IMR-90 (cell line): Measurements from ENCODE around the gene SEPTIN8. TPM values are rescaled to one million over a fixed set of nuclear protein-coding genes. Genes with fewer than 3 reads are reported as not detected.

ENCODE experiments used
- ATAC-seq: fragments of 200-7000 bp; cut with Tn5 transposase; 2 replicates; pipeline ENCODE4 v1.9.1; 2020; ENCODE audit warnings: low read depth, mild to moderate bottlenecking, moderate library complexity
- BruUV-seq: library from RNA; stranded (reverse); fragments of 400-500 nt; replicated peaks from 2 replicates; lab custom pipeline; 2021; lab: Mats Ljungman, UMichigan
- CTCF ChIA-PET: fragments of 300-600 bp; formaldehyde crosslinking; extraction: SDS; loops from one replicate; lab custom pipeline; 2021; ENCODE audit warnings: antibody characterized with exemption; lab: Yijun Ruan, JAX
- POLR2A ChIA-PET: fragments of 300-600 bp; sonication (Branson Sonifier 250); formaldehyde crosslinking; loops from one replicate; lab custom pipeline; 2022; ENCODE audit warnings: antibody characterized with exemption; ENCODE audit not compliant: unreplicated experiment; lab: Charles Lee
- DNase-seq: peaks from one replicate; pipeline ENCODE4 v3.0.0; 2013
- H2AFZ ChIP-seq: replicated peaks from 2 replicates; pipeline ENCODE3; 2013; ENCODE audit warnings: low read length, mild to moderate bottlenecking; ENCODE audit not compliant: poor library complexity
- H2AK5ac ChIP-seq: 2 replicates; pipeline ENCODE4 v1.6.1; 2013; ENCODE audit warnings: low read depth, low read length, inconsistent platforms
- H2AK9ac ChIP-seq: replicated peaks from 2 replicates; pipeline ENCODE3; 2013; ENCODE audit warnings: mild to moderate bottlenecking, low read depth, low read length, moderate library complexity; ENCODE audit not compliant: poor library complexity
- H2BK120ac ChIP-seq: 2 replicates; pipeline ENCODE4 v1.6.1; 2013; ENCODE audit warnings: low read depth, low read length, inconsistent platforms
- H2BK15ac ChIP-seq: 3 replicates; pipeline ENCODE4 v1.6.1; 2013; ENCODE audit warnings: low read depth, low read length, inconsistent platforms
- H2BK20ac ChIP-seq: 2 replicates; pipeline ENCODE4 v1.6.1; 2013; ENCODE audit warnings: low read depth, mild to moderate bottlenecking, inconsistent platforms, low read length, moderate library complexity
- H2BK5ac ChIP-seq: 2 replicates; pipeline ENCODE4 v1.6.1; 2013; ENCODE audit warnings: mild to moderate bottlenecking, low read depth, low read length, inconsistent platforms; ENCODE audit not compliant: poor library complexity, severe bottlenecking
- H3K14ac ChIP-seq: replicated peaks from 2 replicates; pipeline ENCODE4 v1.6.1; 2013; ENCODE audit warnings: low read depth, low read length, inconsistent platforms
- H3K18ac ChIP-seq: 2 replicates; pipeline ENCODE4 v1.6.1; 2013; ENCODE audit warnings: low read depth, low read length, control low read depth
- H3K23ac ChIP-seq: 2 replicates; pipeline ENCODE4 v1.6.1; 2013; ENCODE audit warnings: low read depth, low read length, inconsistent platforms
- H3K27ac ChIP-seq: 2 replicates; pipeline ENCODE4 v1.5.1; 2013; ENCODE audit warnings: mild to moderate bottlenecking, control low read depth, low read length; ENCODE audit not compliant: insufficient read depth
- H3K27me3 ChIP-seq: 2 replicates; pipeline ENCODE4 v1.6.1; 2013; ENCODE audit warnings: low read length; ENCODE audit not compliant: control insufficient read depth, insufficient read depth
- H3K36me3 ChIP-seq: 2 replicates; pipeline ENCODE4 v1.6.1; 2013; ENCODE audit warnings: low read length, mixed read lengths; ENCODE audit not compliant: control insufficient read depth, insufficient read depth
- H3K4ac ChIP-seq: 2 replicates; pipeline ENCODE4 v1.6.1; 2013; ENCODE audit warnings: low read depth, low read length, inconsistent platforms
- H3K4me1 ChIP-seq: 2 replicates; pipeline ENCODE4 v1.6.1; 2013; ENCODE audit warnings: low read length, mixed read lengths; ENCODE audit not compliant: control insufficient read depth, insufficient read depth
- H3K4me2 ChIP-seq: 2 replicates; pipeline ENCODE4 v1.6.1; 2013; ENCODE audit warnings: low read depth, mild to moderate bottlenecking, control low read depth, low read length, moderate library complexity
- H3K4me3 ChIP-seq: 2 replicates; pipeline ENCODE4 v1.5.1; 2013; ENCODE audit warnings: low read depth, mild to moderate bottlenecking, control low read depth, low read length, moderate library complexity; ENCODE audit not compliant: insufficient read depth
- H3K56ac ChIP-seq: 2 replicates; pipeline ENCODE4 v1.6.1; 2013; ENCODE audit warnings: low read length, inconsistent platforms; ENCODE audit not compliant: insufficient read depth; ENCODE audit errors: extremely low read depth
- H3K79me1 ChIP-seq, 2 experiments: 2 replicates each; pipeline ENCODE4 v1.6.1; 2013; ENCODE audit warnings: low read length in 2 of 2, inconsistent platforms in 1 of 2, low read depth in 1 of 2
- H3K9ac ChIP-seq: 2 replicates; pipeline ENCODE4 v1.6.1; 2013; ENCODE audit warnings: low read depth, low read length, control low read depth
- H3K9me1 ChIP-seq: 2 replicates; pipeline ENCODE4 v1.6.1; 2013; ENCODE audit warnings: low read length, inconsistent platforms; ENCODE audit not compliant: insufficient read depth
- H3K9me3 ChIP-seq: 2 replicates; pipeline ENCODE4 v1.6.1; 2013; ENCODE audit warnings: low read length; ENCODE audit not compliant: control insufficient read depth, insufficient read depth
- H4K20me1 ChIP-seq: 2 replicates; pipeline ENCODE4 v1.6.1; 2013; ENCODE audit warnings: low read length, inconsistent platforms; ENCODE audit not compliant: insufficient read depth
- H4K5ac ChIP-seq: 2 replicates; pipeline ENCODE4 v1.6.1; 2013; ENCODE audit warnings: mild to moderate bottlenecking, low read depth, low read length, control low read depth
- H4K8ac ChIP-seq, 2 experiments: 2 replicates each; pipeline ENCODE4 v1.6.1; 2013; ENCODE audit warnings: low read depth in 2 of 2, low read length in 2 of 2, control low read depth in 1 of 2, inconsistent platforms in 1 of 2
- H4K91ac ChIP-seq: 2 replicates; pipeline ENCODE4 v1.6.1; 2013; ENCODE audit warnings: low read depth, low read length, inconsistent platforms; ENCODE audit not compliant: insufficient read depth
- BHLHE40 ChIP-seq: fragments of 150-350 bp; IDR thresholded peaks from 2 replicates; pipeline ENCODE4 v1.6.1; 2016; ENCODE audit warnings: mild to moderate bottlenecking, low read depth, low read length
- CEBPB ChIP-seq: IDR thresholded peaks from 2 replicates; pipeline ENCODE4 v1.6.1; 2012; ENCODE audit warnings: low read depth, low read length, improper control_type of control experiment
- CHD1 ChIP-seq: IDR thresholded peaks from 2 replicates; pipeline ENCODE4 v1.6.1; 2012; ENCODE audit warnings: low read depth, low read length, improper control_type of control experiment
- FOS ChIP-seq: fragments of 150-350 bp; IDR thresholded peaks from 2 replicates; pipeline ENCODE4 v1.6.1; 2016; ENCODE audit warnings: low read depth, low read length
- MAFK ChIP-seq: IDR thresholded peaks from 2 replicates; pipeline ENCODE4 v1.6.1; 2012; ENCODE audit warnings: low read depth, low read length, improper control_type of control experiment
- MAZ ChIP-seq: IDR thresholded peaks from 2 replicates; pipeline ENCODE4 v1.6.1; 2012; ENCODE audit warnings: low read depth, mild to moderate bottlenecking, low read length, improper control_type of control experiment, moderate library complexity, borderline replicate concordance
- MXI1 ChIP-seq: IDR thresholded peaks from 2 replicates; pipeline ENCODE4 v1.6.1; 2012; ENCODE audit warnings: low read depth, mild to moderate bottlenecking, low read length, moderate library complexity, borderline replicate concordance
- NFE2L2 ChIP-seq: fragments of 150-350 bp; IDR thresholded peaks from 2 replicates; pipeline ENCODE4 v1.6.1; 2016; ENCODE audit warnings: low read depth, mild to moderate bottlenecking, low read length
- POLR2A ChIP-seq: IDR thresholded peaks from 2 replicates; pipeline ENCODE4 v1.6.1; 2012; ENCODE audit warnings: mild to moderate bottlenecking, low read depth, low read length
- RAD21 ChIP-seq: IDR thresholded peaks from 2 replicates; pipeline ENCODE4 v1.6.1; 2012; ENCODE audit warnings: low read length, improper control_type of control experiment
- RCOR1 ChIP-seq: IDR thresholded peaks from 2 replicates; pipeline ENCODE4 v1.6.1; 2012; ENCODE audit warnings: mild to moderate bottlenecking, low read length, improper control_type of control experiment; ENCODE audit not compliant: insufficient replicate concordance
- RFX5 ChIP-seq: IDR thresholded peaks from 2 replicates; pipeline ENCODE4 v1.8.0; 2012; ENCODE audit warnings: low read depth, mild to moderate bottlenecking, low read length, moderate library complexity
- SMC3 ChIP-seq: fragments of 150-350 bp; IDR thresholded peaks from 2 replicates; pipeline ENCODE4 v1.6.1; 2016; ENCODE audit warnings: low read depth, mild to moderate bottlenecking, antibody characterized with exemption, low read length, moderate library complexity
- WGBS, 2 experiments: methylation state at CpG; one replicate each; pipeline versions ENCODE4 v1.1.5 to v1.1.7; 2013; ENCODE audit warnings: missing lambda C conversion rate in 2 of 2; ENCODE audit not compliant: insufficient read length in 1 of 2; ENCODE audit errors: extremely low coverage in 2 of 2; 5-methylcytosine and 5-hydroxymethylcytosine counted together
- dilution Hi-C: fragments of 300-500 bp; cut with HindIII; formaldehyde crosslinking; loops from one replicate; pipeline ENCODE4 v1.14.3; 2018; ENCODE audit warnings: low sequenced_read_pairs; ENCODE audit not compliant: unreplicated experiment
- in situ Hi-C: fragments of 300-500 bp; cut with MboI; formaldehyde crosslinking; loops from 3 replicates; pipeline ENCODE4 v1.14.3; 2019; ENCODE audit warnings: low sequenced_read_pairs, inconsistent platforms, mixed read lengths
- intact Hi-C: fragments of 100-400 bp; cut with micrococcal nuclease; formaldehyde crosslinking; loops from 2 replicates; pipeline ENCODE4 v1.10.0; 2022
- polyA plus RNA-seq, 3 experiments: library from polyadenylated mRNA; depleted of rRNA; stranded (reverse); fragments of >200 nt; gene quantifications; 2 replicates each; pipeline ENCODE4 v1.2.3, GENCODE V29; 2012; ENCODE audit warnings: low replicate concordance in 1 of 3
- total RNA-seq: library from RNA; depleted of rRNA; stranded (reverse); fragments of >200 nt; gene quantifications from 2 replicates; pipeline ENCODE4 v1.2.3, GENCODE V29; 2012
- TF ChIP-seq, protein P1 (sequence below): conservative IDR thresholded peaks from 2 replicates; pipeline ENCODE4 v1.5.1; 2012; ENCODE audit warnings: mild to moderate bottlenecking, low read depth, low read length, improper control_type of control experiment
- TF ChIP-seq, protein P2 (sequence below): fragments of 150-350 bp; IDR thresholded peaks from 2 replicates; pipeline ENCODE4 v1.6.1; 2016; ENCODE audit warnings: low read depth, mild to moderate bottlenecking, low read length, moderate library complexity, borderline replicate concordance
- TF ChIP-seq, protein P3 (sequence below): fragments of 150-350 bp; IDR thresholded peaks from 2 replicates; pipeline ENCODE4 v1.6.1; 2017; ENCODE audit warnings: mild to moderate bottlenecking, antibody characterized with exemption, low read length, low read depth

Gene SEPTIN8
- total and polyA plus RNA-seq, 2 of the 4 experiments (the other 2 are of a cell fraction) = 56.2 to 67.2 TPM

DNA sequence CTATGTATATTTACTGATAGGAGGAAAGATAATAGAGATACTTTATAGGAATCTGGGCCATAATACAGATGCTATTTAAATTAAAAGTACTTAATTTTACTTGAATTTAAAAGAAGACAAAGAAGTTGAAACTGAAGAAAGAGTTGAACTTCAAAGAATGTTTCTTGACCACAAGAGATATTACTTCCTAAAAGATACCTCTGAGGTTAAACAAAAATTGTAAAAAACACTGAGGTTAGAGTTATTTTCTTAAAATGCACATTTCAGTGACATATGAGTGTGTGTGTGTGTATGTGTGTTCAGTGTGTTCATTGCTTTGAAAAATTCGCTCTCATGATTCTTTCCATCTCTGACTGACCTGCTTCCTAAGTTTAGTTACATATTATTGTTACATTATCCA is 3.5 kb upstream of the SEPTIN8 start:
- no peak overlapping the region for H2AK9ac ChIP-seq
- no peak overlapping the region for H2BK15ac ChIP-seq
- H3K79me1 ChIP-seq = peaks cover under 1 to 20% of the 10 kb centered on the region in 2 experiments; a peak in 3 of 4 replicates
- H3K4ac ChIP-seq = no peak overlapping the region
- TF ChIP-seq, protein P1, sequence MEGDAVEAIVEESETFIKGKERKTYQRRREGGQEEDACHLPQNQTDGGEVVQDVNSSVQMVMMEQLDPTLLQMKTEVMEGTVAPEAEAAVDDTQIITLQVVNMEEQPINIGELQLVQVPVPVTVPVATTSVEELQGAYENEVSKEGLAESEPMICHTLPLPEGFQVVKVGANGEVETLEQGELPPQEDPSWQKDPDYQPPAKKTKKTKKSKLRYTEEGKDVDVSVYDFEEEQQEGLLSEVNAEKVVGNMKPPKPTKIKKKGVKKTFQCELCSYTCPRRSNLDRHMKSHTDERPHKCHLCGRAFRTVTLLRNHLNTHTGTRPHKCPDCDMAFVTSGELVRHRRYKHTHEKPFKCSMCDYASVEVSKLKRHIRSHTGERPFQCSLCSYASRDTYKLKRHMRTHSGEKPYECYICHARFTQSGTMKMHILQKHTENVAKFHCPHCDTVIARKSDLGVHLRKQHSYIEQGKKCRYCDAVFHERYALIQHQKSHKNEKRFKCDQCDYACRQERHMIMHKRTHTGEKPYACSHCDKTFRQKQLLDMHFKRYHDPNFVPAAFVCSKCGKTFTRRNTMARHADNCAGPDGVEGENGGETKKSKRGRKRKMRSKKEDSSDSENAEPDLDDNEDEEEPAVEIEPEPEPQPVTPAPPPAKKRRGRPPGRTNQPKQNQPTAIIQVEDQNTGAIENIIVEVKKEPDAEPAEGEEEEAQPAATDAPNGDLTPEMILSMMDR = no peak
- TF ChIP-seq, protein P2, sequence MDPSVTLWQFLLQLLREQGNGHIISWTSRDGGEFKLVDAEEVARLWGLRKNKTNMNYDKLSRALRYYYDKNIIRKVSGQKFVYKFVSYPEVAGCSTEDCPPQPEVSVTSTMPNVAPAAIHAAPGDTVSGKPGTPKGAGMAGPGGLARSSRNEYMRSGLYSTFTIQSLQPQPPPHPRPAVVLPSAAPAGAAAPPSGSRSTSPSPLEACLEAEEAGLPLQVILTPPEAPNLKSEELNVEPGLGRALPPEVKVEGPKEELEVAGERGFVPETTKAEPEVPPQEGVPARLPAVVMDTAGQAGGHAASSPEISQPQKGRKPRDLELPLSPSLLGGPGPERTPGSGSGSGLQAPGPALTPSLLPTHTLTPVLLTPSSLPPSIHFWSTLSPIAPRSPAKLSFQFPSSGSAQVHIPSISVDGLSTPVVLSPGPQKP = no peak
- TF ChIP-seq BHLHE40 = no peak
- TF ChIP-seq FOS = no peak
- TF ChIP-seq MXI1 = no peak
- TF ChIP-seq MAZ = no peak
- no peak for TF ChIP-seq CHD1
- TF ChIP-seq, protein P3, sequence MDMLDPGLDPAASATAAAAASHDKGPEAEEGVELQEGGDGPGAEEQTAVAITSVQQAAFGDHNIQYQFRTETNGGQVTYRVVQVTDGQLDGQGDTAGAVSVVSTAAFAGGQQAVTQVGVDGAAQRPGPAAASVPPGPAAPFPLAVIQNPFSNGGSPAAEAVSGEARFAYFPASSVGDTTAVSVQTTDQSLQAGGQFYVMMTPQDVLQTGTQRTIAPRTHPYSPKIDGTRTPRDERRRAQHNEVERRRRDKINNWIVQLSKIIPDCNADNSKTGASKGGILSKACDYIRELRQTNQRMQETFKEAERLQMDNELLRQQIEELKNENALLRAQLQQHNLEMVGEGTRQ = no peak
- TF ChIP-seq MAFK = no peak
- no peak for TF ChIP-seq RFX5
- TF ChIP-seq CEBPB = no peak
- no peak for TF ChIP-seq RAD21
- no peak for TF ChIP-seq RCOR1
- TF ChIP-seq POLR2A = no peak
- no peak for TF ChIP-seq NFE2L2
- TF ChIP-seq SMC3 = no peak
- ATAC-seq (no peak), DNase-seq (no peak)
- peaks cover 9% of the 10 kb centered on the region for H3K9me1 ChIP-seq
- H3K9ac ChIP-seq = no peak overlapping the region
- BruUV-seq = no TSS peak
- no peak overlapping the region for H2AK5ac ChIP-seq
- H2BK5ac ChIP-seq = no peak overlapping the region
- no peaks in the 10 kb centered on the region for H3K27me3 ChIP-seq
- H3K23ac ChIP-seq = no peak overlapping the region
- H3K4me1 ChIP-seq = peaks cover 16% of the 10 kb centered on the region
- intact Hi-C loops = no loop called here
- dilution Hi-C loops = no loop called here
- H3K56ac ChIP-seq = no peak overlapping the region
- no peak overlapping the region for H3K27ac ChIP-seq
- H3K4me3 ChIP-seq = no peak overlapping the region
- no peak overlapping the region for H2BK120ac ChIP-seq
- WGBS, 2 experiments = no CpG with 5 or more reads among the region's 1 CpG
- H4K91ac ChIP-seq = no peak overlapping the region
- no peaks in the 10 kb centered on the region for H3K36me3 ChIP-seq
- POLR2A ChIA-PET = no interaction called here
- H3K14ac ChIP-seq = no peak overlapping the region
- H4K20me1 ChIP-seq = 0 out of 2 replicates have a peak, but pooled peaks cover 1% of the 10 kb centered on the region
- no peak overlapping the region for H3K18ac ChIP-seq
- H4K5ac ChIP-seq = no peak overlapping the region
- no peak overlapping the region for H4K8ac ChIP-seq
- no peak overlapping the region for H3K4me2 ChIP-seq
- H2AFZ ChIP-seq = no peak overlapping the region
- CTCF ChIA-PET = interaction anchor here (0.6 kb wide), 1 partner anchor 19 kb away, joined by 3 read pairs; no protein-coding TSS in a partner anchor
- in situ Hi-C loops = no loop called here
- H3K9me3 ChIP-seq = no peaks in the 10 kb centered on the region
- H2BK20ac ChIP-seq = no peak overlapping the region
